NCI-H128 (cell line): ENCODE data around the gene VAV3.

Experiments
- DNase-seq: peaks from one replicate; lab custom pipeline; 2025; ENCODE audit not compliant: unreplicated experiment; lab: John Stamatoyannopoulos, UW

Gene VAV3

GRCh38 chr1:107604825-107605224 lies 360.2 kb downstream of the VAV3 start:
- no peak for DNase-seq

- no peak for DNase-seq
Measured at GRCh38 chr1:107600607-107601160, 364.3 kb downstream of the VAV3 start.

GRCh38 chr1:107599220-107599619 lies 365.8 kb downstream of the VAV3 start:
- no peak for DNase-seq

GRCh38 chr1:107597290-107597689 lies 367.7 kb downstream of the VAV3 start:
- DNase-seq, result no peak

GRCh38 chr1:107594536-107594935 lies 370.4 kb downstream of the VAV3 start:
- DNase-seq, result no peak

GRCh38 chr1:107593501-107594209 lies 371.3 kb downstream of the VAV3 start:
- no peak for DNase-seq

- DNase-seq, result no peak
Measured at GRCh38 chr1:107590900-107591622, 373.9 kb downstream of the VAV3 start.

- no peak for DNase-seq
Measured at GRCh38 chr1:107590087-107590486, 374.9 kb downstream of the VAV3 start.

- no peak for DNase-seq
Measured at GRCh38 chr1:107588321-107588720, 376.7 kb downstream of the VAV3 start.

- no peak for DNase-seq
Measured at GRCh38 chr1:107575226-107575625, 389.8 kb downstream of the VAV3 start.

DNA sequence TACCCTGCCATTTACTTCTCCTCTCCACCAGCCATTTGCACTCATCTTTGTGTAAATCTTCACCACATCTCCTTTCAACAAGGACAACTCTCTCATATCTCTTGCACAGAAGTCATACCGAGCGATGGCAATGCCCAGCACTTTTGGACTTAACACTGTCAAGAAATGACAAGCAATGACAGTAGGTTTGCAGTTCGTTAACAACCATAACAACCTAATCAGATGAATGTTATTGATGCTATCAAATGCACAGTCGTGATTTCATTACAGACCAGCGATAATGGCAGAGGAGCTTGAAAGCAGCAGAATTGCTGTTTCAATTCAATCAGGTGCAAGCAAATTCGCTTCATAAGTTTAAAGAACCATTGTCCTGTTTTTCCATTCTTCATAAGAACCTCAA lies 390.9 kb downstream of the VAV3 start:
- DNase-seq, result no peak

GRCh38 chr1:107572674-107573211 lies 392.2 kb downstream of the VAV3 start:
- no peak for DNase-seq

DNA sequence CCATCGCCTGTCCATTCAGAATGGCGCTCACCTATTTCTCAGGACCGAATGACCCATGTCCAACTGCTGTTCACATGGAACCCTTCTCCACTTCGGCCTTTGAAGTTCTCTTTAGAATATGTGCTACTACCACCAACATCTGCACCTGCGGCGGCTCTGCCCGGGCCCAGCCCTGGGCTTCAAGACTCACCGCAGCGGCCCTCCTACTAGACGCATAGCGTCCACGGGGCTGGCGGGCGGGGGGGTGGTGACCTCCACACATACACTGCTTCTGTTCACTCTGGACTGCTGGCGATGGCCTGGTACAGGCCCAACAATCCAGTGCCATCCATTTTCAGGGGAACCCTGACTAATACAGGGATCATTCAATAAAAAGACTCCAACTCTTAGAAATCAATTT lies 394.2 kb downstream of the VAV3 start:
- no peak for DNase-seq

GRCh38 chr1:107563441-107563840 lies 401.5 kb downstream of the VAV3 start:
- DNase-seq, result no peak

DNA sequence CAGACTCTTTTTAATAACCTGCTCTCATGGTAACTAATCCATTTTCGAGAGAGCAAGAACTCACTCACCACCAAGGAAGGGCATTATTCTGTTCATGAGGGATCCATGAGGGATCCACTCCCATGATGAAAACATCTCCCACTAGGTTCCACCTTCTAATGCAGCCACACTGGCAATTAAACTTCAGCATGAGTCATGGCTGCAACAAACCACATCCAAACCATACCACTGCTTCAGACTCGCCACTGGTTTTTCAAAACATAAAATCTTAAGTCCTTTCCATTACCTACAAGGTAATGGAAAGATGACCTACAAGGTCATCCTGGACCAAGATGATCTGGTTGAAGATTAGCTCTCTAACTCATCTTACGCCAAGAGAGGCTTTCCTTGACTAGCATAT lies 405.1 kb downstream of the VAV3 start:
- DNase-seq, result no peak

DNA sequence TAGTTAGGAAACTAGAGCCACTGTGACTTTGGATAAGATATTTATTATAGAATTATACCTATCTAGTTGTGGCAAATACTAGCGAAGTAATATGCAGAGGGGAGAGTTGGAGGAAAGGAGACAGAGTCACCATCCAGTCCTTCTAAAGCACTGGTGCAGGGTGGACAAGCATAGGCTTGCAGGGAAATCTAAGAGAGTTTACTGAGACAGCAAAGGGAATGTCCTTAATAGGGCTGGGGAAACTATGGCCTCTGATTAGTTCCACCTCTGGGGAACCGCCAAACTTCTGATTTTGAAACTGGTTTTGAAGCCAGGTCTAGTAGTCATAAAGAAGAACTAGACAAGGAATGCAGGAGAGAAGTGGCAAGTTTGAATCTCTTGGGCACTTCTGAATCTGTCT lies 407.9 kb downstream of the VAV3 start:
- no peak for DNase-seq

- no peak for DNase-seq
Measured at GRCh38 chr1:107555578-107555977, 409.4 kb downstream of the VAV3 start.

DNA sequence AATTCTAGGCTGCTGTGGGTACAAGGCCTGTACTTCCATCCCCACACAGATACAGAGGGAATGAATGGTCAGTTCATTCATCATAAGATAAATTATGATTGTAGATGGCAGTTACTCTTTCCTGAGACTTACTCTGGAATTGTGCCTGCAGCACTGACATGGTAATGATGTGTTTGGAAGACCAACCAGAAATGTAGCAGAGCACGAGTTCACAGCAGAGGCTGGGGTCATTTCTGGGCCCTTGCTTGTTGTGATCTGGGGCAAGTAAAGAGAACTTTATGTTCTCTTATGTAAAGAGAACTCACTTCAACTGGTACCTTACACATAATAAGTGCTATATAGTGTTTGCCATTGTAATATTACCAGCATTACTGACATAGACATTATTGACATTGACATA lies 412.2 kb downstream of the VAV3 start:
- no peak for DNase-seq

DNA sequence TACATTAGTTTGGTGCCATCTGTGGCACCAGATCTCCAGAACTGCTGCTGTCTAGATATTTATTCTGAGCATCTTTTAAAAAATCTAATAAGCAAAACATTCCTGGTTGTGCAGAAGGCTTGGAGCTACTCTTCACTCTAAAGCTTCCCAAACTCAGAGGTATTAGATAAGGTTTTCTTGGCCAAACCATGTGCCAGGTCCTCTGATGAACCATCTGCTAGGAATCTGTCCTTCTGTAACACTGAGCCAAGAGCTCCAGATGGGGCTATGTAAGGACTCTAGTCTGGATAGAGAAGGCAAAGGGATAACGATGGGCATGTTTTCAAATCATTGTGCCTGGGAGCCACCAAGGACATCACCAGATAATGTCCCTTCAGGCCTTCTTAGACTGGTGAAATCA lies 413.5 kb downstream of the VAV3 start:
- no peak for DNase-seq

- no peak for DNase-seq
Measured at GRCh38 chr1:107550358-107550757, 414.6 kb downstream of the VAV3 start.

DNA sequence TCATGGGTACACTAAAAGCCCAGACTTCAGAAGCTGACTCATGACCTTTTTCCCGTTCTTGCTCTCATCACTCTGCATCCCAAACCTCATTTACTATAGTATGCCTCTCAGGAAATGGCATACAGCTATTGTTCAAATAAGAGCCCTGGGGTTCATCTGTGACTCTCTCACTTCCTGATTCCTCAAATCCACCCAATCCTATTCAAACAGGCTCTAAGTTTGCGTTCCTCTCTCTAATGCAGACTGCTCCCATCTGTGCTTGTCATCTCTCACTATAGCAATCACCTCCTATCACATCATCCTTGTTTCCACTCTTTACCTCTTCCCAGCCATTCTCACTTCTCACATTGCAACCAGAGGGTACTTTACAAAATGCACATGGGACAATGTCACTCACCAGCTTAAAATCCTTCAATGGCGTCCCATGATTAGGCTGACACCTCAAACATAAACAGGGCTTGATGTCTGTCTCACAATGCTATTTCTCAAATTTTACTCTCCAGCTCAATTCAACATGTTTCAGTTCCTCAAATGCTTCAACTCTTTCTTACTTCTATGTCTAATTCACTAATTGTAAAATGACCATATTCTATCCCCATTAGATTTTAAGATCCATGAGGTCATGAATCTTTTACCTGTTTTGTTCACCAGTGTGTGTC lies 415.7 kb downstream of the VAV3 start:
- DNase-seq, result no peak

DNA sequence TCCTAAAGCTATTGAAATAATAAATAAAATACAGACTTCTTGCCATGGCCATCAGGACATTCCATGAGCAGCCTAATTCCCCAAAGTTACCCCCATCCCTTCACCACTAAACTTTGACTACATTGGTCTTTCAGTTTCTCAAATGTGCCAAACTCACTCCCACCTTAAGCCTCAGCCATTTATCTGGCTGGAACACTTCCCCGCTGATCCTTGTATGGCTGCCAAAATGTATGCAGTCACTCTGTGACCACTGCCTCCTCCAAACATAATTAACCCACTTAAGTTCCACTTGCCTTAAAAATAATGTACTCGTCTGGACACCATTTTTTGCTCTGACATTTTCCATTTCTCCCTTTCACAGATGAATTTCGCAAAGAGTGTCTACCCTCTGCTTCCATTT lies 416.7 kb downstream of the VAV3 start:
- DNase-seq, result no peak
